HG03432 (cell line): ENCODE results near the gene CDH24.

Experiments used
- ATAC-seq: cut with Tn5 transposase; IDR thresholded peaks from one replicate; pipeline ENCODE4 v1.9.1; 2021; ENCODE audit warnings: mild to moderate bottlenecking, moderate library complexity; ENCODE audit not compliant: unreplicated experiment

The CDH24 gene

DNA sequence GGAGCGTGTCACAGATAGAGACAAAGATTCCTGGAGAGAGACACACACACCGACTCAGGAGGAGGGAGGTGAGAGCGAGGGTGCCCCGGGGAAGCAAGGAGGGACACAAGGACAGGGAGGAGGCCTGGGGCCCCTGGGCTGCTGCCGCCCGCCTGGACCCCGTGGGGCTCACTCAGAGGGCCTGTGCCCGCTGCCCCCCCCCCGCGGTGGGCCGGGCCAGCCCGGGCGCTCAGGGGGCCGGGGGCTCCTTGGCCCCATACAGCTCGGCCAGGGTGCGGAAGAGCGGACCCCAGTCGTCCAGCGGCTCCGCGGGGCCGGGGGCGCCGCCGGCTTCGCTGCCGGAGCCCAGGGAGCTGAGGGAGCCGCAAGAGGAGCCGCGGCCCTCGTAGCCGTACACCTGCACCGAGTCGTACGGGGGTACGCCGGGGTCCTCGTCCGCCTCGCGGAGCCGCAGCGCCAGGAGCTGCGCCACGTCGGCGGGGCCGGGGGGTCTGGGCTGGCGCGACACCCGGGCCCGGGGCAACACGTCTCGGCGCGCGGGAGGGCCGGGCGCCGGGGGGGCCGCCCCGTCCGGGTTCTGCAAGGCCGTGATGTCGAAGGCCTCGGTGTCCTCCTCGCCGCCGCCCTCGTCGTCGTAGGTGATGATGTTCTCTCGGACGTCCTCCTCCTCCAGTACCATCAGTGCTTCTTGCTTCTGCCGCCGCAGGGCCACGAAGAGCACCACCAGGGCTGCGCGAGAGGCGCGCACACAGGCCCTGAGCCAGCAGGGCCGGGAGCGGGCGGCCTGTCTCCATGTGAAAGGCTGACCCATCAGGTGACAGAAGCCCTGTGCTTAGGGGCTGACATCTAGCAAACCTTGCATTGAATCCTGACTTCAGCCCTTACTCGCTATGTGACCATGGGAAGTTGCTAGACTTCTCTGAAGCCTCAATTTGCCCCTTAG lies 9.3 kb downstream of the CDH24 start:
- ATAC-seq, result no peak

DNA sequence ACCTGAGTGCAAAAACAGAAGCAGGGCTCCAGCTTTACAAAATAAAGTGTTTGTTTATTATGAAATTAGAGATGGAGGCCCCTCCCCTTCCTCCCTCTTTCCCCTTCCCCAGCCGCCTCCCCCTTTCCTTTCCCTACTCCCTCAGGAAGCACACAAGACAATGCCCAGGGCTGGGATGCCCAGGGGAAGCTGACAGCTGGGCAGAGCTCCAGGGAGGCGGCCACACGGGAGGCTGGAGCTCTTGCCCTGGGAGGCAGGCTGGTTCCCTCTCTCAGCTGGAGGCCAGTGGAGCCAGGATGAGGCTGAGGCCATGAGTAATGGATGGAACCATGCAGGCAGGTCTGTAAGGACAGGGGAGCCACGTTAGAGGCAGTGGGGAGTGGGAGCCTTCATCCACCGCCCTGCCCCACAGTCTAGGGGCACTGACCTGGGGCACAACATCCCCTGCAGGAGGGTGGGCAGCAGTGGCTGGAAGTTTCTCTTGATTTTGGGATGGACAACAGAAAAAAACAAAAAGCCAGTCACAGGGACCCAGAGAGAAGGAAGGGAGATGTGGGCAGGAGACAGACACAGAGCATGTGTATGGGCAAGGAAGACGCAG lies 10.2 kb downstream of the CDH24 start:
- no peak for ATAC-seq

DNA sequence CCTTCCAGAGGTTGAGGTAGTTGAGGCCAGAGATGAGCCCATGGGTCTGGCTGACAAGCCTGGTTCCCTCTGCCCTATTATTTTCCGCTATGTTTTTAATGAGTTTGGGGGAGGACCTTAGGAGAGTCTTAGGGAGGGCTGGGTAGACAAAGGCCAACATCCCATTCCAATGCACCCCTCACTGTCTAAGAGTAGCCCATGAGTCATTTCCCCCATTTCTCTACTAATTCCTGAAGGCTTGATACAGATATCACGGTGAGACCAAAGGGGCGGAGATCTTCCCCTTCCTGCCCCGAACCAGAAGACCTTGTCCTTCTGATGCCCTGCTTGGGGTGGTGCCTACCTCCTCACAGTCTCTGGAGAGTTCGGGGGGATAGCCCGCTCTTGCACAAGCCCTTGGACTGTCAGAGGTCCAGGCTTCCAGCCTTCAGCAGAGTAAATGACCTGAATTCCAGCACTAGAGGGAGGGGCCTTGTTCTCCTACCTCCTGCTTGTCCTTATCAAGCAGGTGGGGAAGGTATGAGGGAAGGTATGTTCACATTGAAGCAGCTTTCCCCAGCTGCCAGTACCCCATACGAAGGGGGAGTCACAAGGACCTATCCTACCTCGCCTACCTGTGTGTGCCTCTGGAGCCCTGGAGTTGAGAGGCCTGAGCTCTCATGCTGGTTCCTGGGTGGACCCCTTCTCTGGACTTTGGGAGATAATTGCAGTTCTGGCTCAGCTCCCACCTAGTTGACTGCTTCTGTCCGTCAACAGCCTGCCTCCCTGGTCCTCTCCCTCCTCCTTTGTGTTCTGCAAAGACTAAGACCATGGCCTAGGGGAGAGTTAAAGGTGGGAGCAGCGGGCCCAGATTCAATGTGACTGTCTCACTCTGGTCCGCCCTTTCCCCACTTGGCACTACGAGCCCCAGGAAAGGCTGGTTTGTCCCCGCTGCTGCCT lies 11.6 kb downstream of the CDH24 start:
- no peak for ATAC-seq

DNA sequence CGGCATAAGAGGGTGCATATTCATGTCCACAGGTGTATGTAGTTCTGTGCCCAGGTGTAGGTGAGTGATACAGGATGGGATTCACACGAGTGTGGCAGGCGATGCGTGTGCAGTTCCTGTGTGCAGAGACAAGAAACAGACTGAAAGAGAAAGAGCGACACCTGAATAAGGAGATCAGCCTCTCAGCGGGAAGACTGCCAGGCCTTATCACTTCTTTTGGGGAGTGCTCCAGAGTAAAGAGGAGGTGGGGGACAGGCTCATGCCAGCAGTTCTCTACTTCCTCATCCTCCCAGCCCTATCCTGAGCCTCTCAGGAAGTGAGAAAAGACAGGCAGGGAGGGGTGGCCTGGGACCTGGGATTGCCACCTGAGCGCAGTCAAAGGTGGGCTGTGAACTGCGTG lies 12.5 kb downstream of the CDH24 start:
- no peak for ATAC-seq

DNA sequence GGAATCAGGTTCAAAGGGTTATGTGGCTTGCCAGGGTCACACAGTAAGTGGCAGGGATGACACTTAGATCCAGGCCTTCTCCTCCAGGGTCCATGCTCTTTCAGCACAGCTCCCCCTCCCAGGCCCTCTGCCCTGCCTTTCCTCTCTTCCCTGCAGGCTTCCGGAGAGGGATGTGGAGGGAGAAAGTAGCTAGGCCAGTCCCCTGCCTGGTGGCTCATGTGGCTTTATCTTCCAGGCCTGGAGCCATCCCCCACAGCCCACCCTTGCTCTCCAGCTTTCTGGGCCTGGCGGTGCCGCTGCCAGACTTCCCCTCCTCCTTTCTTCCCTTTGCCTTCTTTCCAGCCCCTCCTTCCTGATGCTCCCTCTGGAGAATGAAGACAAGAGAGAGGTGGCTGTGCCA lies 13.6 kb downstream of the CDH24 start:
- no peak for ATAC-seq

DNA sequence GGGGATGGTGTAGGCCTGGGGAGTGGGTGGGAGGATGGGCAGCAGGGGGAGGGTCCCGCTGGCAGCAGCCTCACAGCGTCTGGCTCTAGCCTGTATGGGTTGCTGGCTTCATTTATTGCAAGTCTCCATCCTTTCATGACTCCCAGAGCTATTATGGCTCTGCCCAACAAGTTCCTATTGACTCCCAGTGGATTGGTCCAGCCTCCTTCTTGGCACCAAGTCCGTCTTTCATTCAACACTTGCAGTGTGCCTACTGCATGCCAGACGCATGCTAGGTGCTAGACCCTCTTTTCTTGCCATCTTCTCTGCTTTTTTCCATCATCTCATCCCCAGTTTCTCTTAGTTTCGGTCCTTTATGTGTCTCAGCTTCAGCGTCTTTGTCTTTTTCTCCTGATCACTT lies 14.2 kb downstream of the CDH24 start:
- ATAC-seq, result no peak

DNA sequence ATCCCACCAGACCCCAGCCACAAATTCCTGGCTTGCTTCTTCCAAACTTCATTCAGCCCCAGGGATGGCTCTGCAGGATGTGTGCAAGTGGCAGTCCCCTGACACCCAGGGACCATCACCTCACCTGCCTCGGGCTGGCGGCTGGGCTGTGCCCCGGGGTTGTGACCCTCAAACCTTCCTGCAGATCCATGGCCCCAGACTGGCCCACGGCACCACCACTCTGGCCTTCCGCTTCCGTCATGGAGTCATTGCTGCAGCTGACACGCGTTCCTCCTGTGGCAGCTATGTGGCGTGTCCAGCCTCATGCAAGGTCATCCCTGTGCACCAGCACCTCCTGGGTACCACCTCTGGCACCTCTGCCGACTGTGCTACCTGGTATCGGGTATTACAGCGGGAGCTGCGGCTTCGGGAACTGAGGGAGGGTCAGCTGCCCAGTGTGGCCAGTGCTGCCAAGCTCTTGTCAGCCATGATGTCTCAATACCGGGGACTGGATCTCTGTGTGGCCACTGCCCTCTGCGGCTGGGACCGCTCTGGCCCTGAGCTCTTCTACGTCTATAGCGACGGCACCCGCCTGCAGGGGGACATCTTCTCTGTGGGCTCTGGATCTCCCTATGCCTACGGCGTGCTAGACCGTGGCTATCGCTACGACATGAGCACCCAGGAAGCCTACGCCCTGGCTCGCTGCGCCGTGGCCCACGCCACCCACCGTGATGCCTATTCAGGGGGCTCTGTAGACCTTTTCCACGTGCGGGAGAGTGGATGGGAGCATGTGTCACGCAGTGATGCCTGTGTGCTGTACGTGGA lies 15.0 kb downstream of the CDH24 start, which contains the start of gene PSMB11:
PSMB11 (plus strand) TSS at position 51 of the 804 bp plus-strand sequence; CDS start at position 65, 14 bp downstream.
- no peak for ATAC-seq

DNA sequence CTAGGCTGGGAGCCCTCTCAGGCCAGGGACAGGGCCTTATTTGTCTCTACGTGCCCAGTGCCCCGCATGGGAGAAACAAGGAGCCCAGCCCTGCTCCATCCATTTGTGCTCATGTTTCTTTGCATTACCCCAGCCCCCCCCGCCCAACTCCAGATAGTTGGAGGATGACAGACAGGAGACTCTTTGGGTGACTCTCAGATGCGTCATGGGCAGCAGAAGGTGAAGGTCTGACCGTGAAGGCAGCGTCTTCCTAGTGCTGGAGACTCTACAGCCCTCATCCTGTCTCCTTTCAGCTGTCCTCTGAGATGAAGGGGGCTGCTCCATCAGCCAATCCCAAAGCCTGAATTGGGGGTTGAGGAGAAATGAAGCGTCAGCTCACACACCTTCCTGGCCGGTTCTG lies 15.6 kb downstream of the CDH24 start:
- no peak for ATAC-seq

DNA sequence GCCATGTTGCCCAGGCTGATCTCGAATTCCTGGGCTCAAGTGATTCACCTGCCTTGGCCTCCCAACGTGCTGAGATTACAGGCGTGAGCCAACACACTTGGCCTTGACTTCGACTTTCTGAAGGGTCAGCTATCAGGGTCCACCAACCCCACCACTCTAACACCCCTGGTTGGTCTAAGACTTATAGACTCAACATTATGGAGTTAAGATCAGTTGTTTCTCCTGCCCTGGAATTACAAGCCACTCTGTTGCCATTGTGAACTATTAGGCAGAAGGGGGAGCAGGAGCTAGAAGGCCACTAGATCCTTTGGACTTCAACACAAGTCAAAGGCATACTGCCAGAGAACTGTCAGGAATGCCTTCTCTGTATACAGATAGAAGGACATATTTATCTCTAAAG lies 17.2 kb downstream of the CDH24 start:
- no peak for ATAC-seq

DNA sequence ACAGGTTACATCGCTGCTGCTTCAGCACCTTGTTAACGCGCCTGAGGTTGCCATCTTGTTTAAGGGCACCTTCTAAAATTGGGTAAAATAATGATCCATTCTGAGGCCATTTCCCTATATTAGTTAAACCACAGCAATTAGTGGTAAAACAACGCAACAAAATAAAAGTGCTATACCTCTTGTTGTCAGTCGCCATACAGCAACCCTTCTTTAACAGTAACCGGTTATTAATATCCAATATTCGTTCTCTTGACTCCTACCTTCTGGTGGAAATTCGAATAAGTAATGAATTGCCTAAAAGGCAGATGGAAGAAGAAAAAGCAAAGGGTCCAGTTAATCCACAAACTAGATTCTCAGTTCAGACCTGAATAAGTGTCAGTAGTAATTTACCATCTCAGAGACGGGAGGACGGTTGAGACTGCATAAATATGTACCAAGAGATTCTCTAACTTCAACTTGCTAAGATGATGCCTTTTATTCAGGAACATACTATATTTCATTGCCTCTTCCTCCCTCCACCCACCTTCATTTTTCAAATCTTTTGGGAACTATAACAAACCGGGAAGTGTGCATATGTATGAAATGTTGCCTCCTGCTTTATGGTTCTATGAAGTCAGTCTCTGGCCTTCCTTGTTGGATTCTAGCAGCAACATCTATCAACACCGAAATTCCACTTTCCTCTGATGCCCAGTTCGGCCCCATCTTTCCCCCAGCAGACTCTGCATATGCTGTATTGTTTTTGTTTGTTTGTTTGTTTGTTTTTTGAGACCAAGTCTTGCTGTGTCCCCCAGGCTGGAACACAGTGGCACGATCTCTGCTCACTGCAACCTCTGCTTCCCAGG lies 21.8 kb downstream of the CDH24 start:
- ATAC-seq, result no peak

DNA sequence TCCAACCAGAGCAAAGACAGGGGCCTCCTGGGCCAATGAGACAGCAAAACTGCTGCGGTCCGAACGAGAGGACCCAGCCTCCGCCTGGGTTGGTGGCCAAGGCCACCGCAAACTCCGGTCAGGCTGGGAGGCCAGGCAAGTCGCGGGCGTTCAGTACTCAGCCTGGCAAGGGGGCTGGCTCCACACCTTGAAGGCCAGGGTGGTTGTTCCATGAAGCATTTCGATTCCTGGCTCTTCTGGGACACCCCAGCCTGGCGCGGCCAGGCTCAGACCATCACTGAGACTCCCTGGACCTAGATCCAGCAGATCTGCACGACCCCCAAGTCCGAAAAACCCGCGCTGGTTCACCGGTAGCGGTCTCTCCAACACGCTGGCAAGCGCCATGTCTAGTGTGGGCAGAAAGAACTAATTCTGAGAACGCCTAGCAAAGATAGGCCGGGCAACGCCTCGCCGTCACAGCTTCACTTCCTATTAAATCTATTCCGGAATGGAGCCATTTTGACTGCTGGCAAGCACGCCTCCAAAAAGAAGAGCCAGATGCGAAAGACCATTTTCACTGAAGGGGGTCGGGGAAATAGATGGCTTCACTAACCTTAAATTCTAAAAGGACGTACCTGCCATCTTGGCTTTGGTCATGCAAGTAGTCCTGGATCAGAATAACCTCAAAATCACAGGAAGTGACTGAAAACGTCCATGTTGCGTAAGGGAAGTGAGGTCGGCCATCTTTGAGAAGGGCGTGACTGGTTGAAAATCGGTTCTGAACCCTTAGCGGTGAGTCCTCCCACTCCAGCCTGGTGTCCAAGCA lies 22.6 kb downstream of the CDH24 start, which contains the start of gene PSMB5:
PSMB5 (minus strand) TSS at position 403 of the 805 bp plus-strand sequence; CDS start at position 384, 19 bp downstream.
- ATAC-seq, result peak; percentile 95

DNA sequence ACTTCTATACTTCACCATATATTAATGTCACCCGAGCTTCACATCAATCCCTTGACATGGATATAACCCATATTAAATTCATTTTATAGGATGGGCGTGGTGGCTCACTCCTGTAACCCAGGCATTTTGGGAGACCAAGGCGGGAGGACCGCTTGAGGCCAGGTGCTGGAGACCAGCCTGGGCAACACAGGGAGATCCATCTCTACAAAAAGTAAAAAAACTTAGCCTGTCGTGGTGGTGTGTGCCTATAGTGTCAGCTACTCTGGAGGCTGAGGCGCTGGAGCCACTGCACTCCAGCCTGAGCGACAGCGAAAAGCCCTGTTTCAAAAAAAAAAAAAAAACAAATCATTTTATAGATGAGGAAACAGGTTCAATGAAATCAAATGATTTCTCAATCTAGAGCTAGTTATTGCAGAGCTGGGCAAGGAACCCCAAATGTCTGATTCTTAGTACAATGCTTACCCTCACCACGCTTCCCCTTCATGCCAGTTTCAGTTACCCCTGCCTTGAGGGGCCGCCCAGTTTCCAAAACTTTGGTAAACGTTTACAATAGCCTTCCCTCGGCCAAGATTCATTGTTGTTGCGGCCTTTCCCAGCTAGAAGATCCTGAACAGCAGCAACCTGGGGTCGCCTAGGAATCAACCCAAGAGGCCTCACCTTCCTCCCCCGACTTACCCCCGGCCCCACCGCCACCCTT lies 23.4 kb downstream of the CDH24 start:
- ATAC-seq, result no peak

DNA sequence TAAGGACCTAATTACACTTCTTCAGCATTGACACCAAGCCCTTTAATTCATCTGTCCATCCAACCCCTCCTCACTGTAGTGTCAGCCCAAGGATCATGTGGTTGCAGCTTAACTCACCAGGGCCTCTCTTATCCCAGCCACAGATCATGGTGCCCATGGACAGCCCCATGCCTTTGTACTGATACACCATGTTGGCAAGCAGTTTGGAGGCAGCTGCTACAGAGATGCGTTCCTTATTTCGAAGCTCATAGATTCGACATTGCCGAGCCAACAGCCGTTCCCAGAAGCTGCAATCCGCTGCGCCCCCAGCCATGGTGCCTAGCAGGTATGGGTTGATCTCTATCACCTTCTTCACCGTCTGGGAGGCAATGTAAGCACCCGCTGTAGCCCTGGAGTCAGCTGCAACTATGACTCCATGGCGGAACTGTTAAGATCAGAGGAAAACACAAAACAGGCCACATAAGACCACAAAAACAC lies 24.0 kb downstream of the CDH24 start:
- no peak for ATAC-seq

DNA sequence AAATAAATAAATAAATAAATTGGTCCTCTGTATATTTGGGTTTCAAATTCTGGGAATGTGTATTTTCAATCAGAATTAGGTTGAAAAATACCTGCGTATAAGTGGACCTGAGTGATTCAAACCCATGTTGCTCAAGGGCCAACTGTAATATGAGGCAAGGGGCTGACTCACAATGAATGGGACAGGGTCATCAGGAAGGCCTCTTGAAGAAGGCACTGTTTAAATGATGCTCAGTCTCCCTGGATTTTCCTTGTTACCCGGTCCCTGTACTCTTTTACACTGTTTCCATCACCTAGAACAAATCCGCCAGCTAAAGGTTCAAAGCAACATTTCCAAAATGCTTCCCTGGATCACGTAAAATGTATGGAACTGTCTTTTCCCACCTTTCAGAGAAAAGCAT lies 26.4 kb downstream of the CDH24 start:
- no peak for ATAC-seq

DNA sequence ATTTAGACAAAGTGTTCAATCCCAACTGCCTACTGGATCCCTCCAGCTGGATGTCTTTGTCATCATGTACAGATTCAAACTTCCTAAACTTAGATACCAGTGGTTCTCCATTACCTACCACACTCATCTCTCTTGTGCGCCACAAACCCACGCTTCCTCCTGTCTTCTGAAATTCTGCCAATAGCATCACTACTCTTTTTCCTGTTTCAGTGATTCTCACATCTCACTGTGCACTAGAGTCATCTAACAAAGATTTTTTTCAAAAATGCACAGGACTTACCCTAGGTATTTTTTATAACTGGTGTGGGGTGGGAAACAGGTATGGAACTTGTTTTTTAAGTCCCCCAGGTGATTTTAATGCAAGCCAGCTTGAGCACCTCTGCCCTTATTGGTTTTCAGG lies 28.5 kb downstream of the CDH24 start:
- no peak for ATAC-seq

DNA sequence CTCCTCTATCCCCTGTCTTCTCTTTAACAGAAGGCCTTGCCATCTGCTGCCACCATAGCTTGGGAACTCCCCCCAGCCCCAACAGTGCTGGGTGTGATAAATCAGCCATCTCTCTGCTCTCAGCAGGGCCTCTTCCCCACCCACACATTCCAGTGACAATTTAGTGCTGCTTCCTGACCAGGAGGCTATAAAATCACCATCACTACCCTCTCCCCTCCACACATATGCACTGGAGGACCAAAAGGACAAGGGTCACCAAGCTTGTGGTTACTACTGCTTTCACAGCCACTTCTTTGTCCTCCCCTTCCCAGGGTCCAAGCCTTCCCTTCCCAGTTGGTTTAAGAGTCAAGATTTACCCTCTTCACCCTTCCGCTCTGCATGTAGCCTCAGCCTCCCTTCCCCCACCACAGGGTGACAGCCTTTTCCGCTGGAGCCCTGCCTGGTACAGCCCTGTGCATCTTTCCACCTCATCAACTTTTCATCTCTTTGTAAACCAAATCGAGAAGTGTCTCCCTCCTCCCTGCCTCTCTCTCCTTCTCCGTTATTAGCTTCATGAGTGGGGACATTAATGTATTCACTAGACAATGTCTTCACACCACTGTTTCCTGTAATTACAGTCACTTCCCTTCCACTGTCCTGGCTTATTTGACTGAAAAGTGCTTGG lies 32.0 kb downstream of the CDH24 start:
- ATAC-seq, result no peak

DNA sequence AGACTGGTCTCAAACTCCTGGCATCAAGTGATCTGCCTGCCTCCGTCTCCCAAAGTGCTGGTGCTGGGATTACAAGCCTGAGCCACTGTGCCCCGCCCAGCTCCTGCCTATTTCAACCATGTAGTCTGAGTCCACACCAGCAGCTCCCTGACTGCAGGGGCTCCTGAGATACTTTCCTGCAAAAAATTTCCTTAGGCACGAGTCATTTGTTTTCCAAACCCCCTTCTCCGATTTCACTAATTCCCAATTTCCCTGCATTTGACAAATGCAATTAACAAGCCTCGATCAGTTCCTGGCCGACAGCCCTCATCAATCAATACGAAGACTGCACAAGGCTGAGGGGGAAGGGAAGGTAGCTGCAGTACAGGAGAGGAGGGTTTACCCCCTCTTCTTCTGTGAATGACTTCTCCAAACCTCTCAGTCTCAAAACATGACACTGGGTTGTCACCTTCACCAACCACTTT lies 32.7 kb downstream of the CDH24 start:
- ATAC-seq, result no peak
